GM19452 (cell line): ENCODE results near the gene GGT1.
"Not testable (repeated sequence)": the region's sequence is repeated elsewhere in the genome, so short reads cannot be mapped to it uniquely, and the experiment has no call there.

Source experiments
- ATAC-seq: cut with Tn5 transposase; IDR thresholded peaks from one replicate; pipeline ENCODE4 v1.9.1; 2021; ENCODE audit not compliant: unreplicated experiment

The GGT1 gene

DNA sequence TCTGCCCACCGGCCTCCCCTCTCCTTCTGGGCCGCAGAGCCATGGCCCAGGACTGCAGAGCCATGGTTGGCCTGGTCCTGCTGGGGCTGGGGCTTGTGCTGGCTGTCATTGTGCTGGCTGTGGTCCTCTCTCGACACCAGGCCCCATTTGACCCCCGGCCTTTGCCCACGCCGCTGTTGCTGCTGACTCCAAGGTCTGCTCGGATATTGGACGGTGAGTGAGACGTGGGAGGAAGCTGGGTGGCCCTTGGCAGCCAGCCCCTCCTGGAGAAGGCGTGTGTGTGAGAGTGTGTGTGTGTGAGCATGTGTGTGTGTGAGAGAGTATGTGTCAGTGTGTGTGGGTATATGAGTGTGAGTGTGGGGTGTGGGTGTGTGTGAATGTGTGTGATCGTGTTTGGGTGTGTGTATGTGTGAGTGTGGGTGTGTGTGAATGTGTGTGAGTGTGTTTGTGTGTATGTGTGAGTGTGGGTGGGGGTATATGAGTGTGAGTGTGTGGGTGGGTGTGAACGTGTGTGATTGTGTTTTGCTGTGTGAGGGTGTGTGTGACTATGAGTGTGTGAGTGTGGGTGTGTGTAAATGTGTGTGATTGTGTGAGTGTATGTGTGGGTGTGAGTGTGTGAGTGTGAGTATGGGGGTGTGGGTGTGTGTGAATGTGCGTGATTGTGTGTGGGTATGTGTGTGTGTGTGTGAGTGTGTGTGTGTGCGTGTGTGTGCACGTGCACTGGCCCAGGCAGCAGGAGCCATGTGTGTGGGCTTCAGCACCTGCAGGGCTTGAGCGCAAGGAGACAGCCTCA, 30.4 kb downstream of the GGT1 start:
- not testable (repeated sequence) for ATAC-seq

DNA sequence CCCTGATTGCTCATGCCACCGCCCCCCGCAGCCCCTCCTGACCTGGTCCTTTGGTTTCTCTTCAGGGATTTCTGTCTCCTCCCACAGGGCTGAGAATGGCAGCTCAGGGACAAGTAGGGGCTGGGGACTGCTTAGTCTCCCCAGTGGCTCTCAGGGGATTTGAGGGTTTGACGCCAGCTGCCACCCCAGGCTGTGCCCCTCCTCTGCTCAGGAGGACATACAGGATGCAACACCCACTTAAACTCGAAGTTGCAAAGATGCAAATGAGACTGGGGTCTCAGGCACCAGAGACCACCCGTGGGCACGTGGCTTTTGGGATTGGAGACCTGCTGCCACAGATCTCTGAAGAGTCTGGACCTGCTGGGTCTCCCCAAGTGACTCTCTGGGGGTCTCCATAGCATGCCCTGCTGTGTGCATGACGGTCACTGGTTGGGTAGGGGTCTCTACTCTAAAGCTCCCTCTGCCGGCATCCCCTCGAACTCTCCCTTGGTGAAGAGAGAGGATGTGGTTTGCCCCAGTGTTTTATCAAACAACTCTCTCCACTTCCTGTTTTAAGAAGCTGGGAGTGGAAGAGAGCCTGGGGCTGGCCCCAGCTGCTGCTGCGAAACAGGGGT, 31.9 kb downstream of the GGT1 start:
- not testable (repeated sequence) for ATAC-seq

DNA sequence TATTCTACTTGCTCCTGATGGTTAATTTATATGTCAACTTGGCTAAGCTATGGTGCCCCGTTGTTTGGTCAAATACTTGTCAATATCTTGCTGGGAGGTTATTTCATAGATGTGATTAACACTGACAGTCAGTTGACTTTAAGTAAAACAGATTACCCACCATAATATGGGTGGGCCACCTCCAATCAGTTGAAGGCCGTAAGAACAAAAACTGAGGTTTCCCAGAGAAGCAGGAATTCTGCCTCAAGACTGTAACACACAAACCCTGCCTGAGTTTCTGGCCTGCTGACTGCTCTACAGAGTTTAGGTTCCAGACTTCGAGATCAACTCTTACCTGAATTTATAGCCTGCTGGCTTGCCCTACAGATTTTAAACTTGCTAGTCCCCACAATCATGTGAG, 33.5 kb downstream of the GGT1 start:
- ATAC-seq: not testable (repeated sequence)

DNA sequence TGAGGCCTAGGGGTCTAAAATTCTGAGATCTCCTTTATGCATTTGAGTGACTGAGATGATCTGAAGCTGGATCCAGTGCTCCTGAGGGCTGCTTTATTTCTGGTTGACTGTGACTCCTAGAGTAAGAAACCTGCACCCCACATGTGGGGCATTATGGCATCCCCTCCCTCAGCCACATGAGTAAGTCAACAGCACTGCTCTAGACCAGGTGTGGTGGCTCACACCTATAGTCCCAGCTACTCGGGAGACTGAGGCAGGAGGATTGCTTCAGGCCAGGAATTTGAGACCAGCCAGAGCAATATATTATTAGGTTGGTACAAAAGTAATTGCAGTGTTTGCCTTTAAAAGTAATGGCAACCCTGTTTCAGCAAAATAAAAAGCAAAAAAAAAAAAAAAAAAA, 39.3 kb downstream of the GGT1 start:
- ATAC-seq: not testable (repeated sequence)

DNA sequence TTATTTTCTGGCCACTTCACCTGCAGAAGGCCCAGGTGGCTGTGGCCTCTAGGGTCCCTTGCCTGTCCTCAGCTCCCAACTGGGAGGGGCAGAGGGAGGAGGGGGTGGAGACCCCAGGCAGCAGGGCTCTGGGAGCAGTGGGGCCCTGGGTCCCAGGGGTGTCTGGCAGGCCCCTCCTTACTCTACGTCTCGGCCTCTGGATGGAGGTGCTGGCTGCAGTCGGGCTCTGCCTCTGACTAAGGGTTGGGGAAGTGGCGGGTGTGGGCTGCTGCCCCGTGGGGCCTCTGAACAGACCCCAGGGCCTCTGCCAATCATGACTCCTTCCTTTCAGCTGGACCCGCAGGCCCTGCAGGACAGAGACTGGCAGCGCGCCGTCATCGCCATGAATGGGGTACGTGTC, 41.4 kb downstream of the GGT1 start:
- ATAC-seq: not testable (repeated sequence)

DNA sequence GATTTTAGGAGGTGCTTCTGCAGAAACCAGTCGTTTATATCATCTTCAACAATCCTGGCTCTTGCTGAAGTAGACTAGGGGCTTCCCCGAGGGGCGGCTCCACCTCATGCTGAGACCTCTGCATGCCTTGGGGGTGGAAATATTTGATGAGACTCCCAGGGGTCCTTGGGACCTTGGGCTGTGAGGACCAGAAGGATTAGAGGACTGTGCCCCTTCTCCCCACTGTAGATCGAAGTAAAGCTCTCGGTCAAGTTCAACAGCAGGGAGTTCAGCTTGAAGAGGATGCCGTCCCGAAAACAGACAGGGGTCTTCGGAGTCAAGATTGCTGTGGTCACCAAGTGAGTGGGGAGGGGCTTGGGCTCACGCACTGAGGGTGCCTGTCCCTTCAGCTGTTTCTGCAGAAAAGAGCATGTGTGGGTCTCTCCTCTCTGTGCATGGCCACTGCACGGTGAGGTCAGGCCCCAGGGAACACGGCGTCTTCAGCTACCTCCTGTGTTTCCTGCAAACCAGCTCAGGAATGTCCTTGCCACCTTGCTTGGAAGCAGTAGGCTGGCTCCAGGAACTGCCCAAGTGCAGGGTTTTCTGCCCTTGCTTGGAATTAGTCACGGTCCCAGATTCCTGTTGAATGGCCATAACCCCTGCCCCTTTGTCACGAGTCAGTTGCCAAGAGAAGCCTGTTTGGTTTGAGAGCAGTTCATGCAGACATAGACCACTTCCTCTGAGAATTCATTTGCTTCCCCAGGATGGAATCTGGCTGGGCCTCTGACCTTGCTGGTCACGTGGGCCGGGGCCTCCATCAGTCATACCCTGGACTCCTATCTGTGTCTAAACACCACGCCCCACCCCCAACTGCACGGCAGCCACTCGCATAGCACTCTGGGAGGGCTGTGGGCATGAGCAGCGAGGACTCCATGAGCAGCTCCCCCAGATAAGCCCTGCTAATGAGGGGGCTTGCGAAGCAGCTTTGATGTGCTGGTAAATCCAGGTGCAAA, 42.7 kb downstream of the GGT1 start:
- ATAC-seq: not testable (repeated sequence)

DNA sequence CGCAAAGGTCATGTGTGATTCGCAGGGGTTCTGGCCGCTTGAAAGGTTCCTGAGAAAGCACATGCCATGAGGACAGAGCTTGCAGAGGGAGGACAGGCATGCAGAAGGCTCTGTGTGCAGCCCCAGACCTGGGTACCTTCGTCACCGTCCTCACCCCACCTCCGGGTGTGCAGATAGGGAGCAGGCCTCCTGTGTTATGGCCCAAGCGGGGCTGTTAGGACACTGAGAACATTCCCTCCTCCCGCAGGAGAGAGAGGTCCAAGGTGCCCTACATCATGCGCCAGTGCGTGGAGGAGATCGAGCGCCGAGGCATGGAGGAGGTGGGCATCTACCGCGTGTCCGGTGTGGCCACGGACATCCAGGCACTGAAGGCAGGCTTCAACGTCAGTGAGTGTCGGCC, 43.8 kb downstream of the GGT1 start:
- not testable (repeated sequence) for ATAC-seq

DNA sequence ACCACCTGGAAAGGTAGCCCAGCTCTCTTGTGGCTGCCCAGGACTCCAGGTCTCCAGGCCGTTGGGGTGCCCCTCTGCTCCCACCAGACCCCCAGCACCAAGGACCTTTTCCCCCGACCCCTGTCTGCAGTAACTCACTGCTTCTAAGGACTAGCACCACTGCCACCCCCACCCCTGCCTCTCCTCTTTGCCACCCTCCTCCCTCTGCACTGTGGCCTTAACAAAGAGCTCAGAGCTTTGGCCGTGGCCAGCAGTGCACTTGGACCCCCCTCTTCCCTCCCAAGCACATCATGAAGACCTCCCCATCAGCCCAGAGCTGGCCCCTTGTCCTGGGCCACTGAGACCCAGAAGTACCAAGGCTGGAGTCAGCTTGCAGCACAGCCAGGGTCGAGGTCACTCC, 46.4 kb downstream of the GGT1 start:
- not testable (repeated sequence) for ATAC-seq

DNA sequence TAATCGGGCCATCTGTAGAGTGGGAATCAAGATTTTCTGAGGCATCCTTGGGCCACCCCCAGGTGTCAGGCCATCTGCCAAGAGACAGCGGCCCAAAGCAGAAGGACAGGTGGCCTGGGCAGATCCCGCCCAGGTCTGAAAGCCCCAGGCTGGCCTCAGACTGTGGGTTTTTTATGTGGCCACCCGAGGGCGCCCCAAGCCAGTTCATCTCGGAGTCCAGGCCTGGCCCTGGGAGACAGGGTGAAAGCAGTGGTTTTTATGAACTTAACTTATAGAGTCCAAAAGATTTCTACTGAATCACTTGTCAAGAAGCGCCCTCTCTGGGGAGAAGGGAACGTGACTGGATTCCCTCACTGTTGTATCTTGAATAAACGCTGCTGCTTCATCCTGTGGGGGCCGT, 47.9 kb downstream of the GGT1 start:
- ATAC-seq: not testable (repeated sequence)

DNA sequence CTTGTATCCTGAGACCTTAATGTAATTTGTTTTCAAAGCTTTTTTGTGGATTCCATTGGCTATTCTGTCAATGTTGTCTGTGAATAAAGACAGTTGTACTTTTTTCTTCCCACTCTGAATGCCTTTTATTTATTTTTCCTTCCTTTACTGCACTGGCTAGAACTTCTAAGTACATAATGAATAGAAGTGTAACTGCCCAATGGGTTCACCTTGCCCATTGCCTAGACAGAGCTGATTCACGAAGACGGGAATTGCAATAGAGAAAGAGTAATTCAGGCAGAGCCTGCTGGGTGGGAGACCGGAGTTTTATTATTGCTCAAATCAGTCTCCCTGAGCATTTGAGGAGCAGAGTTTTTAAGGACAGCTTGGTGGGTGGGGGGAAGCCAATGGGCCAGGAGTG, 62.4 kb downstream of the GGT1 start:
- ATAC-seq: not testable (repeated sequence)

DNA sequence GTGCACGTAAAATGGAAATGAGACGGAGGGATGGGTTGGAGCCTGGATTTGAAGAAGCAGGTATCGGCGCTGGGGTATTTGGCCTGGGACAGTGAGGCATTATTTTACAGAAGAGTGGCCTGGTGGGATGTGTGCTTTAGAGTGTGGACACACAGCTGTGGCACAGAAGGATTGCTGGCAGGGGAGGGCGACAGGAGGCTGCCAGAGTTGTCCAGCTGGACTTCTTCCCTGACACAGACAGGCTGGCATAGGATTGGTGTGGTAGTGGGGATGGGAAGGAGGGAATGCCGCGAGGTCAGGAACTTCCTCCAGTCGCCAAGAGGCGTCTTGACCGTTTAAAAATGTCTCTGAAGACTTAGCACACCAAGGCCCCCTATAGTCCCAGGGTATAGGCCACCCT, 64.9 kb downstream of the GGT1 start:
- not testable (repeated sequence) for ATAC-seq

DNA sequence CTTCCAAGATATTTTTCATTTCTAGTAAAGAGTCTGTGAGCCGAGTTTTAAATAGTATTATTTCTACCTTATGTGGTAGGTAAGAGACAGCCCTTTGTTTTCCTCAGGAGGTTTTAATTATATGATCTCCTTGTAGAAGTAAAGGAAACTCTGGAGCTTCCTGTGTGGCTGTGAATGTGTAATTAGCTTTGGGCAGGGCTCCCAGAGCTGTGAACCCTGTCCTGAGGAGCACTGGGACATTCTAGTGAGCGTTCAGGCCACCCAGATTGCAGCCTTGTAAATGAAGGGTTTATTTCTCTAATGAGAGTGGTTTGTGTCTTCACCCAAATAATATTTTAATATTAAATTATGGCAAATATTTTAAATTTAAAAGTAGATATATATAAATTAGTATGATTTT, 69.5 kb downstream of the GGT1 start:
- not testable (repeated sequence) for ATAC-seq
